Vagina (tissue), 2 donors: Measurements from ENCODE around the gene ADCY9. TPM values are rescaled to one million over a fixed set of nuclear protein-coding genes. Genes with fewer than 3 reads are reported as not detected.

Source experiments
- DNase-seq, 2 donors: peaks; one replicate each; pipeline ENCODE4 v3.0.0-alpha.2; 2017; ENCODE audit errors: extremely low spot score in 2 of 2
- H3K27ac ChIP-seq: fragments of 200-600 bp; sonication (generic); one replicate; pipeline ENCODE4 v1.5.1; 2019
- H3K27me3 ChIP-seq: fragments of 200-600 bp; sonication (generic); one replicate; pipeline ENCODE4 v1.5.1; 2019
- H3K36me3 ChIP-seq, 2 donors: fragments of 200-600 bp; sonication (generic); one replicate each; pipeline ENCODE4 v1.5.1; 2017 to 2019
- H3K4me1 ChIP-seq: fragments of 200-600 bp; sonication (generic); one replicate; pipeline ENCODE4 v1.5.1; 2019
- H3K4me3 ChIP-seq, 2 donors: fragments of 200-600 bp; sonication (generic); 1 replicate in 1 of 2; 2 replicates in 1 of 2; pipeline ENCODE4 v1.5.1; 2016 to 2019
- H3K9me3 ChIP-seq: fragments of 200-600 bp; sonication (generic); one replicate; pipeline ENCODE4 v1.5.1; 2019
- POLR2A ChIP-seq, 2 donors: fragments of 450-650 bp; IDR thresholded peaks; one replicate each; pipeline ENCODE4 v1.6.1; 2017; ENCODE audit warnings: antibody characterized with exemption in 2 of 2, mild to moderate bottlenecking in 2 of 2, moderate library complexity in 2 of 2
- POLR2AphosphoS5 ChIP-seq, 2 donors: sonication (generic); formaldehyde crosslinking; IDR thresholded peaks; one replicate each; pipeline ENCODE4 v1.9.0; 2017; ENCODE audit warnings: antibody characterized with exemption in 2 of 2, mild to moderate bottlenecking in 2 of 2, low read depth in 1 of 2; ENCODE audit not compliant: insufficient read depth in 1 of 2
- intact Hi-C: fragments of 100-400 bp; cut with DNase I; formaldehyde crosslinking; loops from one replicate; pipeline ENCODE4 v1.15.1; 2023
- total RNA-seq: library from RNA; depleted of rRNA; stranded (reverse); fragments of >200 nt; gene quantifications from one replicate; pipeline ENCODE4 v1.2.3, GENCODE V29; 2016
- TF ChIP-seq, protein P1 (sequence below), 3 experiments: fragments of 450-650 bp in 2 of 3; fragments of 200-600 bp in 1 of 3; sonication (generic) in 1 of 3; IDR thresholded peaks; one replicate each; pipeline ENCODE4 v1.5.1; 2017 to 2019; ENCODE audit warnings: antibody characterized with exemption in 3 of 3, mild to moderate bottlenecking in 2 of 3, moderate library complexity in 2 of 3

Gene ADCY9
- total RNA-seq, 1 donor from 2014 or later, result 16.9 TPM

DNA sequence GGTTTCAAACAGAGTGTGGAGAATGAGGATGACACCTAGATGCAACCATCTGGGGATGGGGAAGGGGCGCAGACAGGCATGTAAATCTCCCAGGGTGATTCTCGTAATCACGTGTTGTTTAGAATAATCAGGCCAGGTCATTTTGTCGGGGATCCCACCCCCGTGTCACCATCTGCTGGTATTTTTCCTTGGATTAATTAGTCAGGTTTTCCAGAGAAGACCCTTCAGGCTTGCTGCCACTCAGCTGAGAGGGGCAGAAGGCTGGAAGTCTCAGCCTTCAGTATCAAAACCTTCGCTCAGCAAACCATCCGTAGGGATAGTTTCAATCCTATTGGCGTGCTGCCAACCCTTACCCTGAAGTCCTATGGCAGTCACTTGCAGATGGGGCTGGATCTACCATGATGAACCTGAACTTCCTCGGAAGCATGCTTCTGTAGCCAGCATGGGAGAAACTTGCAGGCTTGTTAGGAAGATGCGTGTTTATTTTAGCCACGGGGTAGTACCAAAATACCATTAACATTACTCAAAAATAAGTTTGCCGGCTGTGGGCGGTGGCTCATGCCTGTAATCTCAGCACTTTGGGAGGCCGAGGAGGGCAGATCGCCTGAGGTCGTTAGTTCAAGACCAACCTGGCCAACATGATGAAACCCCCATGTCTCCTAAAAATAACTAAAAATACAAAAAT, 7.5 kb upstream of the ADCY9 start:
- Histone ChIP-seq H3K4me3 (no peak overlapping the region), H3K36me3 (no peaks in the 10 kb centered on the region), H3K27me3 (no peaks in the 10 kb centered on the region), H3K4me1 (no peaks in the 10 kb centered on the region), H3K27ac (no peak overlapping the region), H3K9me3 (no peaks in the 10 kb centered on the region)
- DNase-seq, result no peak
- TF ChIP-seq, protein P1, sequence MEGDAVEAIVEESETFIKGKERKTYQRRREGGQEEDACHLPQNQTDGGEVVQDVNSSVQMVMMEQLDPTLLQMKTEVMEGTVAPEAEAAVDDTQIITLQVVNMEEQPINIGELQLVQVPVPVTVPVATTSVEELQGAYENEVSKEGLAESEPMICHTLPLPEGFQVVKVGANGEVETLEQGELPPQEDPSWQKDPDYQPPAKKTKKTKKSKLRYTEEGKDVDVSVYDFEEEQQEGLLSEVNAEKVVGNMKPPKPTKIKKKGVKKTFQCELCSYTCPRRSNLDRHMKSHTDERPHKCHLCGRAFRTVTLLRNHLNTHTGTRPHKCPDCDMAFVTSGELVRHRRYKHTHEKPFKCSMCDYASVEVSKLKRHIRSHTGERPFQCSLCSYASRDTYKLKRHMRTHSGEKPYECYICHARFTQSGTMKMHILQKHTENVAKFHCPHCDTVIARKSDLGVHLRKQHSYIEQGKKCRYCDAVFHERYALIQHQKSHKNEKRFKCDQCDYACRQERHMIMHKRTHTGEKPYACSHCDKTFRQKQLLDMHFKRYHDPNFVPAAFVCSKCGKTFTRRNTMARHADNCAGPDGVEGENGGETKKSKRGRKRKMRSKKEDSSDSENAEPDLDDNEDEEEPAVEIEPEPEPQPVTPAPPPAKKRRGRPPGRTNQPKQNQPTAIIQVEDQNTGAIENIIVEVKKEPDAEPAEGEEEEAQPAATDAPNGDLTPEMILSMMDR (IDR thresholded peaks at IDR 0.05), result no peak
- TF ChIP-seq POLR2A (IDR thresholded peaks at IDR 0.05) (no peak), POLR2AphosphoS5 (IDR thresholded peaks at IDR 0.05; ENCODE audit: insufficient read depth in 1 of 2, low read depth in 1 of 2) (no peak)
- intact Hi-C loops, result no loop called here

- Histone ChIP-seq H3K36me3 (no peaks in the 10 kb centered on the region), H3K4me3 (no peak overlapping the region), H3K27ac (no peak overlapping the region), H3K4me1 (peaks cover 16% of the 10 kb centered on the region), H3K9me3 (no peaks in the 10 kb centered on the region), H3K27me3 (no peaks in the 10 kb centered on the region)
- DNase-seq, result no peak
- intact Hi-C loops, result no loop called here
- no peak for TF ChIP-seq POLR2AphosphoS5 (IDR thresholded peaks at IDR 0.05; ENCODE audit: insufficient read depth in 1 of 2, low read depth in 1 of 2)
- TF ChIP-seq, protein P1 (IDR thresholded peaks at IDR 0.05), result no peak
- TF ChIP-seq POLR2A (IDR thresholded peaks at IDR 0.05), result no peak
These were observed 3.9 kb upstream of the ADCY9 start for GRCh38 chr16:4120176-4120575.

- no peak for DNase-seq
- TF ChIP-seq POLR2AphosphoS5 (IDR thresholded peaks at IDR 0.05; ENCODE audit: insufficient read depth in 1 of 2, low read depth in 1 of 2), result no peak
- TF ChIP-seq, protein P1 (IDR thresholded peaks at IDR 0.05), result no peak
- TF ChIP-seq POLR2A (IDR thresholded peaks at IDR 0.05), result no peak
- H3K36me3 ChIP-seq, result no peaks in the 10 kb centered on the region
- no peaks in the 10 kb centered on the region for H3K27me3 ChIP-seq
- intact Hi-C loops, result loop anchor here (10.0 kb wide), 2 partner anchors 68 to 128 kb away; partner anchors contain the start of gene SRL
- H3K9me3 ChIP-seq, result no peaks in the 10 kb centered on the region
- peak overlapping the region; percentile 91 for H3K27ac ChIP-seq
- peak overlapping the region; percentile 56 to 79 for H3K4me3 ChIP-seq
- peaks cover 45% of the 10 kb centered on the region for H3K4me1 ChIP-seq
These were observed 972 bp upstream of the ADCY9 start for GRCh38 chr16:4117250-4117578.

DNA sequence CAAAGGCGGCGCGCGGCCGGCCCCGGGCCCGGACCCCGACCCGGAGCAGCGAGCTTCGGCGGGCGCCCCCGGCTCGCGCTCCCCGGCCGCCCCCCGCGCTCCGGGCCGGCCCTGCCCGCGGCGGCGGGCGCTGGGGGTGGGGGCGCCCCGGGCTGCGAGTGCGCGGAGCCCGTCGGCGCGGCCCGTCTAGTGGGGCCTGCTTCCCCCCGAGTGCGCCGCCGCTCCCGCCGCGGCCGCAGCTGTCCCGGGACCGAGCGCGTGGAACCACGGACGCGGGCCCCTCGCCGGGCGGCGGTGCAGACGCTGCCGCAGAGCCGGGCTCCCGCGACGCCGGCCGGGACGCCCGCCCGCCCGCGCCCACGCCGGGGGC, 308 bp downstream of the ADCY9 start:
- H3K4me3 ChIP-seq, result peak overlapping the region; percentile 79 to 81
- H3K27me3 ChIP-seq, result no peaks in the 10 kb centered on the region
- peak overlapping the region; percentile 78 for H3K27ac ChIP-seq
- TF ChIP-seq, protein P1 (IDR thresholded peaks at IDR 0.05), result no peak
- no peak for TF ChIP-seq POLR2A (IDR thresholded peaks at IDR 0.05)
- no peak for TF ChIP-seq POLR2AphosphoS5 (IDR thresholded peaks at IDR 0.05; ENCODE audit: insufficient read depth in 1 of 2, low read depth in 1 of 2)
- peaks cover 55% of the 10 kb centered on the region for H3K4me1 ChIP-seq
- DNase-seq, result no peak
- H3K9me3 ChIP-seq, result no peaks in the 10 kb centered on the region
- intact Hi-C loops, result loop anchor here (10.0 kb wide), 2 partner anchors 69 to 129 kb away; partner anchors contain the start of gene SRL
- no peaks in the 10 kb centered on the region for H3K36me3 ChIP-seq

GRCh38 chr16:4115209-4115948, 863 bp downstream of the ADCY9 start:
- TF ChIP-seq POLR2A (IDR thresholded peaks at IDR 0.05), result no peak
- TF ChIP-seq, protein P1 (IDR thresholded peaks at IDR 0.05), result no peak
- no peak for TF ChIP-seq POLR2AphosphoS5 (IDR thresholded peaks at IDR 0.05; ENCODE audit: insufficient read depth in 1 of 2, low read depth in 1 of 2)
- intact Hi-C loops, result loop anchor here (10.0 kb wide), 2 partner anchors 69 to 129 kb away; partner anchors contain the start of gene SRL
- no peaks in the 10 kb centered on the region for H3K36me3 ChIP-seq
- peaks cover 61% of the 10 kb centered on the region for H3K4me1 ChIP-seq
- DNase-seq, result no peak
- H3K27me3 ChIP-seq, result no peaks in the 10 kb centered on the region
- peak overlapping the region; percentile 78 for H3K27ac ChIP-seq
- no peaks in the 10 kb centered on the region for H3K9me3 ChIP-seq
- H3K4me3 ChIP-seq, result peak overlapping the region; percentile 79 to 81
